ENCODE data around the gene AP1B1.

DNA sequence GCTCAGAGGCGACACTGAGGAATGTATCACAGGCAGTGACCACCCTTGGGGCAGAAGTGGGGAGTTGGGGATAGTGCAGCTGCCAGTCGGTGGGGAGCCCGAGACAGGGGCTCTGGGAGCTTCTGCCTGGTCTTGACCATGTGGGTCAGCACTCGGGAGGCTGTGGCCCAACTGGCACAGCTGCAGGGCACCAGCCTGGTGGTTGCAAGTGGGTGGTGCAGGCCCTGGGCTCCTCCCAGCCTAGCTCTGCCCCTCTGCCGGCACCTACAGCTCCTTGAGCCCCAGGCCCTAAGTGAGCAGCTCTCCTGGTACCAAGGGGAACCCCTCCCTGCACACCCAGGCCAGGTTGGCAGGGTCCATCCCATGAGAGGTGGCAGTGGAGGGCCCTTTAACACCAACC, 60.3 kb downstream of the AP1B1 start:
- TF ChIP-seq, protein P1, sequence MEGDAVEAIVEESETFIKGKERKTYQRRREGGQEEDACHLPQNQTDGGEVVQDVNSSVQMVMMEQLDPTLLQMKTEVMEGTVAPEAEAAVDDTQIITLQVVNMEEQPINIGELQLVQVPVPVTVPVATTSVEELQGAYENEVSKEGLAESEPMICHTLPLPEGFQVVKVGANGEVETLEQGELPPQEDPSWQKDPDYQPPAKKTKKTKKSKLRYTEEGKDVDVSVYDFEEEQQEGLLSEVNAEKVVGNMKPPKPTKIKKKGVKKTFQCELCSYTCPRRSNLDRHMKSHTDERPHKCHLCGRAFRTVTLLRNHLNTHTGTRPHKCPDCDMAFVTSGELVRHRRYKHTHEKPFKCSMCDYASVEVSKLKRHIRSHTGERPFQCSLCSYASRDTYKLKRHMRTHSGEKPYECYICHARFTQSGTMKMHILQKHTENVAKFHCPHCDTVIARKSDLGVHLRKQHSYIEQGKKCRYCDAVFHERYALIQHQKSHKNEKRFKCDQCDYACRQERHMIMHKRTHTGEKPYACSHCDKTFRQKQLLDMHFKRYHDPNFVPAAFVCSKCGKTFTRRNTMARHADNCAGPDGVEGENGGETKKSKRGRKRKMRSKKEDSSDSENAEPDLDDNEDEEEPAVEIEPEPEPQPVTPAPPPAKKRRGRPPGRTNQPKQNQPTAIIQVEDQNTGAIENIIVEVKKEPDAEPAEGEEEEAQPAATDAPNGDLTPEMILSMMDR (IDR thresholded peaks at IDR 0.05) = no peak
- no peak for TF ChIP-seq EP300 (IDR thresholded peaks at IDR 0.05)
